GM21515 (cell line): ENCODE data around the gene NMNAT3.
"Not testable (repeated sequence)": the region's sequence is repeated elsewhere in the genome, so short reads cannot be mapped to it uniquely, and the experiment has no call there.

ENCODE experiments used
- ATAC-seq: cut with Tn5 transposase; IDR thresholded peaks from one replicate; pipeline ENCODE4 v1.9.1; 2021; ENCODE audit not compliant: unreplicated experiment

Gene NMNAT3

GRCh38 chr3:139639662-139640061 is 38.1 kb downstream of the NMNAT3 start:
- no peak for ATAC-seq

- ATAC-seq, result no peak
Measured at GRCh38 chr3:139638518-139638917, 39.3 kb downstream of the NMNAT3 start.

- no peak for ATAC-seq
Measured at GRCh38 chr3:139636511-139636910, 41.3 kb downstream of the NMNAT3 start.

DNA sequence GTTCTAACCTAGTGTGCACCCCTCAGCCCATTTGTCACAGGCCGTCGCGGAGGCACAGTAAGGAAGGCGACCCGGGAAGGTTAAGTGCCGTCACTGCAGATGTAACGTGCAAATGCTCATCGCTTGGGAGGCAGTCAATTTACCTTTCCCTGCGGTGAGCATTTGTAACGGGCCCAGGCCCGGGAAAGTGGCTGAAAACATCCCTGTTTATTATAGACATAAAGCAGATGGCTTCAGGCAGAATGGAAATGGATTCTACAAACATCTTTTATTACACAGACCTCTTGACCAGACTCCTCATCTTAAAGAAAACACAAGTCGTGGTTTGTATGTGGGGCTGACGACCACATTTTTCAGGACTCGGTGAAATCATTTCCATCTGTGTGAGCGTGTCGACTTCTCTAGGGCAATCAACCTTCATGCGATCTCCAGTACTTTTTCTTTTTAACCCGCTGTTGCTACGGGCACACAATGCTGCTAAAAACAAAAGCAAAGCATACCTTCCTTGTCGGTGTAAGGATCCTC is 43.6 kb downstream of the NMNAT3 start:
- ATAC-seq, result no peak

DNA sequence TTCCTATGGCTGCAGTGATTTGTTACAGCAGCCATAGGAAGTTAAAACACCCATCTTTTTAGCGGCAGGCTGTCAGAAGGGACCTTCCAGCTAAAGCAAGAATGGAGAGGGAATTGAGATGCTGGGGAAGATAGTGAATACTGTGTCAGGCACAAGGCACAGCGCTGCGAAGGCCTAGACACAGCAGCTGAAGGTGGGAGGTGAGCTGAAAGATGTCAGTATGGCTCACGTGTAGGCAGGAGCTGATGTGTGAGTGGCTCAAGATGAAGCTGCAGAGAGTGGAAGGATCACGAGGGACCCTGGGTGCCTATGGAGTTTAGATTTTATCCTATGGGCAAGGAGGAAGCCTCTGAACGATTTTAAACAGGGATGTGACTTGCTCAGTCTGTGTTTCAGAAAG is 44.3 kb downstream of the NMNAT3 start:
- ATAC-seq, result no peak

GRCh38 chr3:139630542-139630941 is 47.2 kb downstream of the NMNAT3 start:
- no peak for ATAC-seq

GRCh38 chr3:139629033-139629432 is 48.7 kb downstream of the NMNAT3 start:
- no peak for ATAC-seq

DNA sequence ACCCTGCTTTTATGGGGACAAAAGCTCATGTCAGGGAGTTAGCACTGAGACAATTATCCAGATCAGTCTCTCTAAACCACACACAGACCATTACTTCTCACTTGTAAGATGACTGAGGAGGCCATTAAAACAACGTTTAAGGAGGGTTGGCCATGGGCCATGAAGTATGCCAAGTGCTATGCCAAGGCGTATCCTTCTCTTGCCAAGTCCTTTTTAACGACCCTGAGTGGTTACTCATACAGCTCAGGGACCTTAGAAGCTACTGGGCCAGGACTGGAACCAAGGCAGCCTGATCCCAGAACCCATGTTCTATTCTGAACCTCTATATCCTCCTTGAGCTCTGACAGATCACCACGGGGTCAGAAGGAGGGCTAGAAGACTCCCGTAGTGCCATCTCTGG is 50.0 kb downstream of the NMNAT3 start:
- no peak for ATAC-seq

DNA sequence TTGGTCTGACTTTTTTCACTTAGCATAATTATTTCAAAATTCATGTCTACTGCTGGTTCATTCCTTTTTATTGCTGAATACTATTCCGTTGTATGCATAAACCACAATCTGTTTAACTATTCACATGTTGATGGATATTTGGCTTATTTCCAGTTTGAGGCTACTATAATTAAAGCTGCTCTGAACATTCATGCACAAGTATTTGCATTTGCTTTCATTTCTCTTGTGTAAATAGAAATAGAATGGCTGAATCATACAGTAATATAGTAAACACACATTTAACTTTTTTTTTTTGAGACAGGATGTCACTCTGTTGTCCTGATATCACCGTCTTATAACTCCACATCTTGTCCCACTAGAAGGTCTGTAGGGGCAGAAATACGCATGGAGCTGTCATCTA is 57.3 kb downstream of the NMNAT3 start:
- ATAC-seq, result no peak

GRCh38 chr3:139619484-139619883 is 58.3 kb downstream of the NMNAT3 start:
- ATAC-seq, result no peak

DNA sequence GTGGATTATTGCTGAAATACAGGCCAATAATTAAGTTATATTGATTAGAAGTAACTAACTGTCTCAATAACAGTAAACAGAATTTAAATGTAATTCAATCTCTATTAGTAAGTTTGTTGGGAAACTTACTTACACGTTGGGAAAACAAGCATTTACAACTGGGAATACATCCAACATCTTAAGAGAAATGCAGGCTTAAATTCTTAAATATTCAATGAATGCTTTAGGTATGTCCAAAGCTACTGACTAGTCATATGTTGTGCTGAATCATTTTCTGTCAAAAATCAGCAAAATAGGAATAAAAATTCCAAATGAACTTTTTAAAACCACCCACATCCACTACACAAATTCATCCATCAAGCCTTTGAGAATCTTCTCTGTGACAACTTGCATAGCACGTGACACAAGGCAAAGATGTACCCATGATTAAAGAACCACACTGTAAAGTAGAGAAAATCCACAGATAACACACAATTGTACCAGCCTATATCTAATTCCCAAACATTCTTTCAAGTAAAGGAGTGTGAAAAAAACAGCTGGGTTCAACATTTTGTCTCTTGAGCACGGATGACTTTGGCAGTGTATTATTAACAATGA is 60.0 kb downstream of the NMNAT3 start:
- no peak for ATAC-seq

DNA sequence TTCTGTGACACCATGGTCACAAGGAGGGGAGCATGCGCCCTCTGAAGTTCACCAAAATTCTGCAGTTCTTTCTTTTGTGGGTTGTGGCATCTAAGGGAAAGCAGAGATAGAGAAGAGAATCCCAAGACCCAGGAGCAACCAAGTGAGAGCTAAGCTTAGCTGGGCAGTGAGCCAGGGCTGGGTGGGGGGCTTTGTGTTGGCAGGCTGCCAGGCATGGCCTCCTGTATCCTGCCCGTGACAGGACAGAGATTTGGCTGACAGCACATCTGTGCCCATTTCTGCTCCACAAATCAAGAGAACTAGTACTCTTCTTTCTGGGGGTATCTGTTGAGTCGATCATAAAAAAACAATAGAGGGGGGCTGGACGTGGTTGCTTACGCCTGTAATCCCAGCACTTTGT is 66.2 kb downstream of the NMNAT3 start:
- ATAC-seq, result no peak

DNA sequence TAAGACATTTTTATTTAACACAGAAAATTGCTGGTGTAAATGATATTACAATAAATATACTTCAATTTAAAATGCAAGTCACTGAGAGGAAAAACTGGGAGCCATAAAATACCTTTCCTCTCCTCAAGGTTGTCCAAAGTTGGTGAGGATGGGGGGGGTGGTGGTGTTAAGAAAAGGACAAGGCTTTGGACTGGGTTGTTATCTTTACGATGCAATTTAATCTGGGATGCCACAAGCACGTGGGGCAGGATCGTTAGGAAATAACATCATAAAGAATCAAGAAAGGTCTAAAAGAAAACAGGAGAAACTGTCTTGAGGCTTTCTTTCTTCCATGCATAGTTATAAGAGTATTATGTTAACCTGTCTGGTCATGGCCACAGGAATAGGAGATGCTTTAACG is 66.9 kb downstream of the NMNAT3 start:
- ATAC-seq, result no peak

- ATAC-seq, result no peak
Measured at GRCh38 chr3:139608924-139609323, 68.8 kb downstream of the NMNAT3 start.

GRCh38 chr3:139608108-139608380 is 69.7 kb downstream of the NMNAT3 start:
- ATAC-seq, result no peak

DNA sequence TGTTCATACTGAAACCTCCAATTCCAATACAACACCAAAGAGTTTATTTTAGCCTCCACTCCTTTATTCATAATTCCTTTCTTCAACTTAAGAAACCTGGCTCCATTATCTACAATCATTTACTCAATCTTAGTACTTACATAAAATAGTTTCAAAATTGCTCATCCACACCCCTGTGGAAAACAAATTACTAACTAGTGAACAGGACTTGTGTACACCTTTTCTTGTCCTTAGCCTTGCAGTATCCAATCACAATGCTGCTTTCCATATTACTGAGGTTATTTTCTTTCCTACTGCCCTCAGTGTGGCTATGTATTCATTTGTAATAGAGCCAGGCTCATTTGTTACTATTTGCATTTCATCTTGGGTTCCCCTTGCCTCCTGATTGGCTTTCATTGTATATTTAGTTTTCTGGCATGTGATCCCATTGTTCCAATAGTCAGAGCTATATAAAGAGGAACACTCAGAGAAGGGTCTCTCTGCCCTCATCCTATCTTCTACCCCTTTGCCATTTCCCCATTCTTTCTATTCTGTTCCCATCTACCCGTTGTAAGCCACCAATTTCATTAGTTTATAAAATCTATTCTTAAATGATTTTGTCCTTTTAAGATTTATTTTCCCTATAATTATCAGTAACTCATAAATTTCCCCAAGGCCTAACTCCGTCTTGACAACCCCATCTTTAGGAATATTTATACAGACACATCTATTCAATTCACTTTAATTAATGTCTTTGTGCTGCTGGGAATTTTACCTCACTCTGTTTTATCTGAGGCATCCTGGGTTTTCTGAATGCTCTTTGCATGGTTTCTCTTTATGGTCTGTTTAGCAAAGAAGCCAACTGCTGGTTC is 70.3 kb downstream of the NMNAT3 start:
- ATAC-seq, result no peak

GRCh38 chr3:139602003-139602402 is 75.8 kb downstream of the NMNAT3 start:
- no peak for ATAC-seq

DNA sequence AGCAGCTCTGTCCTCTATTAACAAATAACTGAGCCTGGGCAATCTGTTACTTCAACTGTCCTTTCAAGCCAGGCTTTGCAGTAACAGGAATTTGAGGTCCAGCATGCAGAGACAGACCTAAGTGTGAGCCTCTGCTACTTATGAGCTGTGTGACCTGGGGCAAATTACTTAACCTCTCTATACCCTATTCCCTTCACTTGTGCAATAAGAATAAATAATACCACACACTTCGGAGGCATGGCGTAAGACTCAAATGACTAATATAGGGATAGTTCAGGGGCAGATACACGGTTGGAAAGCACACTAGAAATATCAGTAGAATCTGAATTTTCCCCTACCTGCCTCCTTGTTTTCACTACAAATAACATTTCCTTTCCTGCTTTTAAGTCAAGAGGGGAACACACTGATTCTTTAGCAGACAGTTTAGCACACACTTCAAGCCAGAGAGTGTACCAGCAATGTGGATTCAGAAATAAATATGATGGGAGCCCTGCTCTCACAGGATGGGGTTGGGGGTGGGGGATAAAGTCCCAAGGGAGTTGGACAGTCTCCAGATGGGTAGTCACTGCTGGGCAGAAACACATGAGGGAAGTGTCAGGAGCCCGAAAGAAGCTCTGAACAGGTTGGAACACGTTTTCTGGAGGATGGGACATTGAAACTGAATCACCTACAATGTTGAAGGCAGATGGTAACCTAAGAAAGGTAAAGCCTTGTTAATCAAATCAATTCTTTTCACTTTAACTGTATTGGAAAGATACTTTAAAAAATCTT is 76.4 kb downstream of the NMNAT3 start:
- ATAC-seq, result no peak

GRCh38 chr3:139597947-139598346 is 79.8 kb downstream of the NMNAT3 start:
- ATAC-seq, result no peak

DNA sequence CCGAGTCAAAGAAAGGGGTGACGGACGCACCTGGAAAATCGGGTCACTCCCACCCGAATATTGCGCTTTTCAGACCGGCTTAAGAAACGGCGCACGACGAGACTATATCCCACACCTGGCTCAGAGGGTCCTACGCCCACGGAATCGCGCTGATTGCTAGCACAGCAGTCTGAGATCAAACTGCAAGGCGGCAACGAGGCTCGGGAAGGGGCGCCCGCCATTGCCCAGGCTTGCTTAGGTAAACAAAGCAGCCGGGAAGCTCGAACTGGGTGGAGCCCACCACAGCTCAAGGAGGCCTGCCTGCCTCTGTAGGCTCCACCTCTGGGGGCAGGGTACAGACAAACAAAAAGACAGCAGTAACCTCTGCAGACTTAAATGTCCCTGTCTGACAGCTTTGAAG is 86.6 kb downstream of the NMNAT3 start:
- ATAC-seq, result not testable (repeated sequence)

DNA sequence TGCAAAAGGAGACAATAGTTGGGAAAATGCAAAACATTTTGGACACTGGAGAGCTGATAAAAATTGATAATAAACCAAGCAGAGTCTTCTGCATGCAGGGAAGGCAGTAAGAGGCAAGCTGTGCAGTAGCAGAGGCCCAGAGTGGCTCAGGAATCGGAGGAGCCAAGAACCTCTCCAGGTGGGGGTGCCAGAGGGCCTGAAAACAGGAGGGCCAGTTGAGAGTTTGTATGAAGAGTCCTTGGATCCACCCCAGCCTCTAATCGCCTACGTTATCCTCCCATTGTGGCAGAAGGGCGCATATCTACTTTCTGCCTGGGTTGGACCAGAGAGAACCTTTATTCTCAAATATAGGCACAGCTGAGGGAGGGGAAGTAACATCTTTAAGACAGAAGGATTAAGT is 89.3 kb downstream of the NMNAT3 start:
- ATAC-seq, result no peak

DNA sequence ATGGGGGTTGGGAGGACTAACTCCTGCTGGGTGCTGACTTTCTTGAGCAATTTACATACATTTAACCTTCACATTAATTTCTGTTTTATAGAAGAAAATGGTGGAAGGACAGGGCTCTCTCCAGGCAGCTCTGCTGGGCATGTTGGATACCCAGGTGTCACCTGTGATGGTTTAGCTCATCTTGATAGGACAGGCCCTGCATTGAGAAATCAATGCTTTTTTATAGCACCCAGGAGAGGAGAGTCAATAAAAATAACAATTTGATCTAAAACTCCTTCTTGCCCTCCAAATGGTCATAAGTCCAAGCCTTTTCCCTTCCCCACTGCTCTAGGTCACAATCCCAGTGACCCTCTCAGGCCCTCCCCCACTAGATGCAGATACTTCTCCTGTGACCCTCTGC is 90.0 kb downstream of the NMNAT3 start:
- ATAC-seq, result no peak
